WTC11 (cell line): ENCODE results near the gene HPDL. TPM values are rescaled to one million over a fixed set of nuclear protein-coding genes. Genes with fewer than 3 reads are reported as not detected.

ENCODE experiments used
- ATAC-seq: fragments of 200-7000 bp; cut with Tn5 transposase; 2 replicates; pipeline ENCODE4 v1.10.0; 2021; ENCODE audit warnings: mild to moderate bottlenecking, moderate library complexity
- CTCF ChIA-PET: fragments of 300-600 bp; sonication (Branson Sonifier 250); formaldehyde crosslinking; loops from one replicate; lab custom pipeline; 2021; ENCODE audit warnings: antibody characterized with exemption; lab: Charles Lee
- POLR2A ChIA-PET: fragments of 350-600 bp; sonication (Branson Sonifier 250); formaldehyde crosslinking; loops from one replicate; lab custom pipeline; 2021; ENCODE audit warnings: antibody characterized with exemption; lab: Charles Lee
- DNase-seq: peaks from one replicate; pipeline ENCODE4 v3.0.0; 2021; ENCODE audit warnings: low spot score
- H3K27ac Mint-ChIP-seq: 2 replicates; pipeline ENCODE4 v1.8.0; 2021; ENCODE audit warnings: mixed read lengths
- H3K27me3 Mint-ChIP-seq: 2 replicates; pipeline ENCODE4 v1.8.0; 2021; ENCODE audit warnings: low read depth, mild to moderate bottlenecking, moderate library complexity, mixed read lengths
- H3K36me3 Mint-ChIP-seq: 2 replicates; pipeline ENCODE4 v1.8.0; 2021; ENCODE audit warnings: mixed read lengths
- H3K4me1 Mint-ChIP-seq: 2 replicates; pipeline ENCODE4 v1.8.0; 2022; ENCODE audit warnings: mixed read lengths
- H3K4me3 Mint-ChIP-seq: 2 replicates; pipeline ENCODE4 v1.8.0; 2021; ENCODE audit warnings: mild to moderate bottlenecking, moderate library complexity, mixed read lengths
- H3K9me3 Mint-ChIP-seq: 2 replicates; pipeline ENCODE4 v1.8.0; 2021; ENCODE audit warnings: mixed read lengths
- ATF1 ChIP-seq: sonication (generic); formaldehyde crosslinking; IDR thresholded peaks from 2 replicates; pipeline ENCODE4 v1.8.1; 2023; ENCODE audit warnings: mild to moderate bottlenecking, moderate library complexity, missing genetic modification reagents
- CREM ChIP-seq: sonication (generic); formaldehyde crosslinking; IDR thresholded peaks from 2 replicates; pipeline ENCODE4 v1.8.1; 2022; ENCODE audit warnings: mild to moderate bottlenecking, missing genetic modification reagents, moderate library complexity
- E2F5 ChIP-seq: sonication (generic); formaldehyde crosslinking; IDR thresholded peaks from 2 replicates; pipeline ENCODE4 v1.8.1; 2022; ENCODE audit warnings: mild to moderate bottlenecking, moderate library complexity, missing genetic modification reagents
- ERG ChIP-seq: fragments of 250-450 bp; sonication (Bioruptor Pico); IDR thresholded peaks from 2 replicates; pipeline ENCODE4 v1.8.0; 2021; ENCODE audit warnings: mild to moderate bottlenecking
- GRHL2 ChIP-seq: fragments of 250-450 bp; sonication (Bioruptor Pico); IDR thresholded peaks from 2 replicates; pipeline ENCODE4 v1.8.0; 2022; ENCODE audit warnings: mild to moderate bottlenecking, moderate library complexity; ENCODE audit not compliant: insufficient replicate concordance, severe bottlenecking
- MLX ChIP-seq: sonication (generic); formaldehyde crosslinking; IDR thresholded peaks from 2 replicates; pipeline ENCODE4 v1.8.1; 2023; ENCODE audit warnings: mild to moderate bottlenecking, missing genetic modification reagents, moderate library complexity
- MYBL2 ChIP-seq: sonication (generic); formaldehyde crosslinking; IDR thresholded peaks from 2 replicates; pipeline ENCODE4 v1.8.1; 2023; ENCODE audit warnings: mild to moderate bottlenecking, moderate library complexity, missing genetic modification reagents
- RORB ChIP-seq: fragments of 250-450 bp; sonication (Bioruptor Pico); IDR thresholded peaks from 2 replicates; pipeline ENCODE4 v1.9.0; 2021; ENCODE audit warnings: mild to moderate bottlenecking
- SMAD4 ChIP-seq: sonication (generic); formaldehyde crosslinking; IDR thresholded peaks from 2 replicates; pipeline ENCODE4 v1.8.0; 2022; ENCODE audit warnings: mild to moderate bottlenecking, missing genetic modification reagents
- TEAD1 ChIP-seq: sonication (generic); formaldehyde crosslinking; IDR thresholded peaks from 2 replicates; pipeline ENCODE4 v1.8.0; 2022; ENCODE audit warnings: mild to moderate bottlenecking, missing genetic modification reagents
- ZMAT4 ChIP-seq: fragments of 250-450 bp; sonication (Bioruptor Pico); IDR thresholded peaks from 2 replicates; pipeline ENCODE4 v1.9.0; 2021; ENCODE audit warnings: mild to moderate bottlenecking
- ZNF138 ChIP-seq: sonication (generic); formaldehyde crosslinking; conservative IDR thresholded peaks from 2 replicates; pipeline ENCODE4 v1.8.1; 2022; ENCODE audit warnings: mild to moderate bottlenecking, moderate library complexity, missing genetic modification reagents
- ZNF219 ChIP-seq: sonication (generic); formaldehyde crosslinking; IDR thresholded peaks from 2 replicates; pipeline ENCODE4 v1.8.0; 2023; ENCODE audit warnings: missing genetic modification reagents, mild to moderate bottlenecking, borderline replicate concordance
- ZNF423 ChIP-seq: fragments of 250-450 bp; sonication (Bioruptor Pico); IDR thresholded peaks from 2 replicates; pipeline ENCODE4 v2.1.2; 2022; ENCODE audit warnings: mild to moderate bottlenecking, moderate library complexity
- ZNF532 ChIP-seq: fragments of 250-450 bp; sonication (Bioruptor Pico); IDR thresholded peaks from 2 replicates; pipeline ENCODE4 v1.9.0; 2021; ENCODE audit warnings: mild to moderate bottlenecking, borderline replicate concordance
- ZNF671 ChIP-seq: fragments of 250-450 bp; sonication (Bioruptor Pico); IDR thresholded peaks from 2 replicates; pipeline ENCODE4 v1.8.0; 2021; ENCODE audit warnings: mild to moderate bottlenecking
- total RNA-seq: library from RNA; stranded (reverse); gene quantifications from 3 replicates; pipeline ENCODE4 v1.2.3, GENCODE V29; 2021

The HPDL gene
- total RNA-seq, 1 experiment from 2014 or later, result 44.0 TPM

GRCh38 chr1:45300669-45300997, 26.1 kb upstream of the HPDL start (continued):
- no peak for TF ChIP-seq TEAD1 (CRISPR knock-in tag)
- no peak for TF ChIP-seq ERG (CRISPR knock-in tag)
- no peak for TF ChIP-seq ZNF532 (CRISPR knock-in tag)
- TF ChIP-seq ZNF671, result no peak
- TF ChIP-seq ZNF219 (CRISPR knock-in tag), result no peak
- no peak for TF ChIP-seq ATF1

GRCh38 chr1:45302505-45303150, 24.1 kb upstream of the HPDL start:
- no peak for ATAC-seq
- H3K27me3 Mint-ChIP-seq, result no peaks in the 10 kb centered on the region
- no peak for DNase-seq
- no peak overlapping the region for H3K27ac Mint-ChIP-seq
- peak overlapping the region; percentile 86 for H3K4me3 Mint-ChIP-seq
- no peaks in the 10 kb centered on the region for H3K9me3 Mint-ChIP-seq
- POLR2A ChIA-PET, result interaction anchor here (1.0 to 5.3 kb wide), 6 partner anchors 10 to 489 kb away, joined by 3 to 52 read pairs (median 8); partner anchors contain the start of genes HECTD3, HPDL, TESK2 and UROD
- TF ChIP-seq SMAD4 (CRISPR knock-in tag) (no peak), RORB (CRISPR knock-in tag) (no peak), GRHL2 (CRISPR knock-in tag) (no peak), ZNF423 (no peak), MYBL2 (no peak), ZMAT4 (CRISPR knock-in tag) (no peak), ZNF138 (CRISPR knock-in tag) (no peak), E2F5 (CRISPR knock-in tag) (no peak), CREM (CRISPR knock-in tag) (no peak), MLX (CRISPR knock-in tag) (no peak), ZNF532 (CRISPR knock-in tag) (no peak)
- TF ChIP-seq, all 79 proteins: peak for 0
- H3K4me1 Mint-ChIP-seq, result peaks cover 55% of the 10 kb centered on the region
- CTCF ChIA-PET, result interaction anchor here (0.6 to 11.1 kb wide), 19 partner anchors 9 to 942 kb away, joined by 3 to 317 read pairs (median 4); partner anchors contain the start of genes HECTD3, HPDL, MUTYH and PLK3
- no peaks in the 10 kb centered on the region for H3K36me3 Mint-ChIP-seq
